Measurements from ENCODE around the gene OR2V2.

Gene OR2V2

DNA sequence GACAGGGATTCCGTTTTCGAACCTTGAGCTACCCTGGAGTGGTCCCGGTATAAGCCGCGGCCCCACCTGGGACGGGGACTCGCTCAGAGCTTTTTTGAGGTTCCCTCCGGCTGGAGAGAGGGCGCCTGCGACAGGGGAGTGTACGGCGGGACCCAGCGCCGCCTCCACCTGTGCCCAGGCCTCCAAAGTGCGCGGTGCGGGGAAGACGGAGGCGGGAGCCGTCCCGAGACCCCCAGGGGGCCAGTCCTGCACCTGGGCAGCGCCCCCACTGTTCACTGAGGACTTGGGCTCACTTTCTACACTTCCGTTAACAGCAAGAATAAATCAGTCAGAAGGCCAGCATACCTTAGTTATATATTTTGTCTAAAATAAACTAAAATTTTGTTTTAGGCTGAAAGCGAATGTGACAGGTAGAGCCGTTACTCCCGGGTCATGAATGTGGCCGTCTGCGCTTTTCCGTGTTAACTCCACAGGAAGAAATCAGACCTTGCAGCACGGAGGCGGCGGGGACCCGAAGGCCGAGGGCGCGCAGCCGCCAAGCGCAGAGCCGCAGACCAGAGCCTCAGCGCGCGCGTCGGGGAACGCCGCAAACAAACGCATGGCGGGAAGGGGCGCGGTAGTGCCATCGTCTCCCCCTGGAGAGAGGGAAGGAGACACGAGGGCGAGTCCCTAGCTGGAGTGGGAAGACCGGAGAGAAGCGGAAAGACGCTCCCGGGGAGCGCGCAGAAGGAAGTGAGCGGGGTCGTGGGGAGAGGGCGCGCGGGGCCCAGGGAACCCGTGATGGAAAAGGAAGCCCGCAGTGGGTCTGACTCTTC, 43.5 kb downstream of the OR2V2 start:
- DNase-seq (ENCODE audit: low spot score), result no peak

DNA sequence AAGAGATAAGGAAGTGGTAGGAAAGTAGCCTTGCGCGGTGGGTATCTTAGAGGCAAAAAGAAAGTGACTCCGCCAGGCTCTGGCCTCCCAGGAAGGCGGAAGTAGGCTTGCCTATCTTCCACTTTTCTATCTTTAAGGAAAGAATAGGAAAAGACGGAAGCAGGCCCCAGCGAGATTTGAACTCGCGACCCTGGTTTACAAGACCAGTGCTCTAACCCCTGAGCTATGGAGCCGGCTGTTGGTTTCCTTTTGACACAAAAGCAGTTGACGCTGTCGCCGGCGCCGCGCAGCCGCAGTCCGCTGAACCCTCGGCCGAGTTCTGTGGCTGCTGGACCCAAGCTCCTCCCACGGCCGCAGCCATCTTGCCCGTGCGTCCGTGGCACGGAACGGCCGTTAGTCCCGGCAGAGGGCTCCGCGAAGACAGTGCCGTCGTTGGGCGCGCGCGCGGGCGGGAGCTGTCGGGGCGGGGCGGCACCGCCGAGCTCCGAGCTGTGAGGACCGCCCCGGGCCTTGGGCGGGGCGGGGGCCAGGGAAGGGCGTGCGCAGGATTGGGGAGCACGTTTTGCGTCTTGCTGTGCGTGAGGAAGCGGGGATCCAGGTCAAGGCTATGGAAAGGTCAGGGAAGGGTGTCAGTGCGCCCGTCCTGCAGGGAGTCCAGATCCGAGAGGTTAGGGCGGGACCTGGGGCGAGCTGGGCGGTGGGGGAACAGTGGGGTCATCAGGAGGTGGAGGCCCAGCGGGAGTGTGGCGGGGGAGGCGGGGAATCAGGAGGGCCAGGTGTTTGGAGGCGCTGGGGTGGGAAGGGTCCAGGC, 44.3 kb downstream of the OR2V2 start:
- DNase-seq (ENCODE audit: low spot score), result peak; percentile 95

DNA sequence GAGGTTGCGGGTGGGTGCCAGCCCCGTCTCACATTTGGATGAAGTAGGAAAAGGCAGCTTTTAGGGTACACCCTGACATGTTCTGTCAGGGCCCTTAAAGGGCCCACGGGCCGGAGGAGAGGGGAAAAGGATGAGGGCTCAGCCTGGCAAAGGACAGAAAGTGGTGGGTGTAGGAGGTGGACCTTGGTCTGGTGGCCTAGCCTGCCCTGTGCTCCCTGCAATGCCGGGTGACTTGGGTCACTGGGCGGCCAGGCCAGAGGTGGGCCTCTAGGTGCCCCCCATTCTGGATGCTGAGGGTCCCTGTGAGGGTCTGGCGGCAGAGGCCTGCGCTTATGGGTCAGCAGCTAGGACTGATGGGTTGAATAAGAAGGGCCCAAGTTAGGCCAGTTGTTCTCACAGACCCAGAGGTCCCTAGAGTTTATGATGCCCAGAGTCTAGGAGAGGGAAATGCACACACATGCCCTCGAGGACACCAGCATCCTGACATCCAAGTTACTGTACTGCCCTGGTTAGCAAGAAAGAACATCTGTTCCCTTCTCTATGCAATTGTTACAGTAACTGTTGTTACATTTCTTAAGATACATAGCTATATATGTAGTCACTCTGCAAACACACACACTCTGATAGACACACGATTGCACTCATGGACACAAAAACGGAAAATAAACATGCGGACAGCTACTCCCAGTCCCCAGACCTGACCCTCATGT, 45.1 kb downstream of the OR2V2 start:
- no peak for DNase-seq (ENCODE audit: low spot score)

DNA sequence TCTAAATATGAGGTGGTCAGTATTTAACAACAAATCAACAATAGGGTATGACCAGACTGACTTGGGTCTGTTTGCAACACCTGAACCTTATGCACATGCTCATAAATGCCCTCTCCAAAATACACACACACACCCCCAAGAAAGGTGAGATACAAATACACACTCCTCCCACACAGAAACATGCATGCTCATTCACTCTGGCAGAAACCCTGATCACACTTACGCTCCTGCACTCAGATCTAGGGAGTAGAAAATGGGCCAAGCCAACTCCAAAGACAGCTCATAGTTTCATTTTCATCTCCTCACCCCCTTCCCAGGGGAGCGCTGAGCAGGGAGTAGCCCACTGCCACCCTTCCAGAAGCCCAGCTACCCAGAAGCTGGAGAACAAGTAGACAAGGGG, 46.3 kb downstream of the OR2V2 start:
- no peak for DNase-seq (ENCODE audit: low spot score)

DNA sequence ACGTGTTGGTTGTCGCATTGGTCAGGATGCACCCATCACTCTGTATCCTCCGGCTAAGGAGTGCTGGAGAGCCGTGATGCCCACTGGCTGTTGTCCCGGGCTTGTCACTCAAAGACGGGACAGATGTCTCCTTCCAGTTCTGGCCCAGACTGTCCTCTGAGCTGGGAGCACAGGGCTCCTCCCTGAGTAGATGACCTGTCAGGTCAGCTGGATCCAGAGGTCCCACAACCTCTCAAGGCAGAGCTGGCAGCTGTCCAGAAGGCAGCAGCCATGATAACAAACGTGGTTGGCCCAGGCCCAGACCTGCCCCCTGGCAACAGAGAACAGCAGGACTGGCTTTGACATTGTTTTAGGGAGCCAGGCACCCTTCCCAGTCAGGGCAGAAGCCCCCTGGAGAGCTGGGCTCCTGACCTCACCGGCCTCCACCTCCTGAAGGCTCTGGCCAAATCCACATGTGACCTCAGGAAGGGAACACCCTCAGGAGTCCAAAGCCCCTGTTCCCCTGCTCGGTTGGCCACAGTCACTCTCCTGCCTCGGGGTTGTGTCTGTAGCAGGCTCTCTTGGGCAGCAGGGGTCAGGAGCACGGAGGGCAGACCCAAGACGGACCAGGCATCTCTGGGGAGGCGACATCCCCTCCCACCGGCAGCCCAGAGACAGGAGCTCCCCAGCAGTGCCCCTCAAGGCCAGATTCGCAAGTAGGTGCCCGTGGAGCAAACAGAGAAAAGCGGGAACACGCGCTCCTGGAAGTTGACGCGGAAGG, 47.3 kb downstream of the OR2V2 start:
- no peak for DNase-seq (ENCODE audit: low spot score)

DNA sequence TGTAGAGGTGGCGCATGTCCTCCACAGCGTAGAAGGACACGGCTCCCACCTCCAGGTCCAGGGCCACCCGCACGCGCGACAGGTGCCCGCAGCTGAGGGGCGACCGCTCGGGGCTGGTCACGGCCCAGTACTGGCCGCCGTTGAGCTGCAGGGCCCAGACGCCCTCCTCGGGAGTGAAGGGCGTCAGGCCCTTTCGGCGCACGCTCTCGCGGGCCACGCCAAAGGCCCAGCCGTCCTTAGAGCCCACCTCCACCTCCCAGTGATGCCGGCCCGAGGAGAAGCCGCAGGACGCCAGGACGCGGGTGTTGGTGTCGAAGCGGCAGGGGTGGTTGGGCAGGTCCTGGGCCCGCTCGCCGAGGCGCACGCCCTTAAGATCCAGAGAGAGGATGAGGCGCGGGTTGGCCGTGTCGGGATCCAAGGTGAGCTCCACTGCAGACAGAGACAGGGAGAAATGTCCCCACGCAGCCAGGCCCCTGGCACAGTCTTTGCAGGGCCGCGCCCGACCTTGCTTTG, 47.9 kb downstream of the OR2V2 start:
- no peak for DNase-seq (ENCODE audit: low spot score)

DNA sequence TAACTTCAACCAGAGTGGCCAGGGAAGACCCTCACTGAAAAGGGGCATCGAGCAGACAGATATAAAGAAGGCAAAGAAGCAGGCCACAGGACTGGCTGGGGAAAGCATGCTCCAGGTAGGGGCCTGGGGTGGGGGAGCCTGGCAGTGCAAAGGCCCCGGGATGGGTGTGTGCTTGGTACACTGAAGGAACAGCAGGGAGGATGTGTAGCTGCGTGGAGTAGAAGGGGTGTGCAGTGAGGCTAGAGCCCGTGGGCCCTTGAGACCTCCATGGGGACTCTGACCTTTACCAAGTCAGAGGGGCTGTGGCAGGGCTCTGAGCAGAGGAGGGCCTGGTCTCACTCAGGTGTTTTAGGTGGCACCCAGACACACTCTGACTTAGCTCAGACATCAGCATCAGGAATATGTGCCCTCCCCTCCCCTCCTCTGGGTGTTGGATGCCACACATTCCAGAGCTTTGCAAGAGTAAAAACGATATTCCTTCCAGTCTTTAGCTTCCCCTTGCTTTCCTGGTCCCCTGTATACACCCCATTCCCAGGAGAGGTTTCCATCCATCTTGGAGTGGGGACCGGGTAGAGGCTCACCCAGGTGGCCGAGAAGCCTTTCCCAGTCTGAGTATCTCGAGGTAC, 50.1 kb downstream of the OR2V2 start:
- DNase-seq (ENCODE audit: low spot score), result no peak

DNA sequence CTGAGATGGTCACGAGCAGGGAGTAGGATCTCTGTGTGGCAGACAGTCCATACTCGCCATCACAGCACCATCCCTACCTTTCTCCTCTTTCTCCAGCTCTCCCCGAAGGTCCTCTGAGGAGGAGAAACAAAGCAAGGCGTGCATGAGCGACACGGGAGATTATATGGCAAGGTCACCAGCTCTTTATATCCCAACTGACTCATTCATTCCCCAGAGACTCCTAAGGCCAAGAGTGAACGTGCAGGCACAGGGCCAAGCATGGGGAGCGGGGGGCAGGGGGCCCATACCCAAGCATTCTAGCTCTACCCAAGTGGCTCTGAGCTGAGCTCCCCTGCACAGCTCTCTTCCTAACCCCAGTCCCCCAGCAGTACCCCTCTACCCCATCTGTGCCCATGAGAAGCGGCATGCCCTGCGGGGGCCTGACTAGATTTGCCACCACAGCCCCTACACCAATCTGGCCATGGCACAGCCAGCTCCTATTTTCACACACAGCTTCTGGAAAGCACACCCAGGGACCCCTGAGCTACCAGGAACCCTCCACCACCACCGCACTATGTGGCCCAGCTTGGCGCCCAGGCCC, 50.8 kb downstream of the OR2V2 start:
- DNase-seq (ENCODE audit: low spot score), result no peak

DNA sequence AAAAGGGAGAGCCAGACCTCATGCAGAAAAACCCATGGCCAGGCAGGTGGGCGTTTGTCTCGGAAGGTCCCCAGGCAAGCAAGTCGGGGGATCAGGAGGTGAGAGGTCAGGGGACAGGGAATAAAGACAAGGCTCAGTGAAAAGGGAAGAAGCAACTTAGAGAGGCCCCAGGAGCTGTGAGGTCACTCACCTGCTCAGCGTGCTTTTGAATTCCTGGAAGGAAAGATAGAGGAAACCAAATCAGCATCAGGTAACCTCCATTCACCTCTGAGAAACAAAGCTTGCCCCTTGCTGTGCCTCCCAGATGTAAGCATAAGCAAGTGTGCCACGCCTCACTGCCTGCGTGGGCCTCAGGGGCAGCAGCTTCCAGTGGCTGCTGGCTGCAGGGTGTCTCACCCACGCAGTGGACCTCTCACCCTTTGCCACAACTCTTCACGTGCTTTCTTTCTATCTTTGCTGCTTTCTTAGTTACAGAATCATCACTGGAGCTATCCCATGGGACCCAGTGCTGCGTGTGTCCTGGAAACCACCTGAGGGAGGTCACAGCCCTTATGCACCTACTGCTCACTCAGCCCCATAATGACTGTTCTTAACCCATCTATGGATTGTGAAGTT, 51.6 kb downstream of the OR2V2 start:
- DNase-seq (ENCODE audit: low spot score), result no peak

DNA sequence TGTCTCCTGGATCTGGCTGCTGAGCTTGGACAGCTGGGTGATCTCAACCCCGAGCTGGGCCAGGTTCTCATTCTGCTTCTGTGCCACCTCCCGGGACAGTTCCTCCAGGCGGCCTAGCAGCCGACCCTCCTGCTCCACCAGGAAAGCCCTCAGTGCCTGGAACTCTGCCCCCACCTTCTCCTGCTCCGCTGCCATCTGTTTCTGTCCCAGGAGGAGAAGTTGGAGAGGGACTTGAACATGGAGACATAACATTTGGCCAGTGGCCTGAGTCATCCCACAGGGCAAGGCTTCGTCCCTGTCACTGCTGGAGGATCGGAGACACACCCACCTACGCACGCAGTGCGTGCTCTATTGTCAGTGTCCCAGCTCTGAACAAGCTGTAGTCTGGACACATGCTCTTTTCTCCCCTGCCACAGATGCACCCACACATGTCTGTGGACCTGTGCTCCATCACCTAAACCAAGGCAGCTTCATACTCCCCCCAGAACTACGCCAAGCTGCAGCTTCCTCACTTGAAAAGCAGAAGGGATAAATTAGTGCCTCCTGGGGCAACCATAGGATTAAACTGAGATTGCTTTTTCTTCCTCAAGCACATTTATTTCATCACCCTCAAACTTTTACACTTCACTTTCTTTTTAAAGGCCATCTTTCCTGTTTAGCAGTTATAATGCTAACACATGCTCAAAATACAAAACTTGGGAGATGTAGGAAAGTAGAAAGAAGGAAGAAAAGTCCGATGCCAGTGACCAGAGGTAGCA, 52.7 kb downstream of the OR2V2 start:
- no peak for DNase-seq (ENCODE audit: low spot score)

DNA sequence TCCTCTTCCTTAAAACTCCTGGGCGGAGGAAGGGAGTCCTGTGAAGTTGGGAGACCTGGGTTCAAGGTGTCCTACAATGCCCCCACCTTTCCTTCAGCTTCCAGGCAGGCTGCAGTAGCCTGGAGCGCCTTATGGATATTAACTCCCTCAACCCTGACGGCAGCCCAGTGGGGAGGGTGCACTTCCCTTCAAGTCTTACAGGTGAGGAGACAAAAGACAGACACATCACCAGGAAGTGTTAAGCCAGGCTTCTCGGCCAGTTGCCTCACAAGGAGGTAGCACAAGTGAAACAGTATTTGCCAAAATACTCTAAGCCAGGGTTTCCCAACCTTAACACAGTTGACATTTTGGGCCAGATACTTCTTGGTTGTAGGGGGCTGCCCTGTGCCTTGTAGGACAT, 53.4 kb downstream of the OR2V2 start:
- DNase-seq (ENCODE audit: low spot score), result no peak

DNA sequence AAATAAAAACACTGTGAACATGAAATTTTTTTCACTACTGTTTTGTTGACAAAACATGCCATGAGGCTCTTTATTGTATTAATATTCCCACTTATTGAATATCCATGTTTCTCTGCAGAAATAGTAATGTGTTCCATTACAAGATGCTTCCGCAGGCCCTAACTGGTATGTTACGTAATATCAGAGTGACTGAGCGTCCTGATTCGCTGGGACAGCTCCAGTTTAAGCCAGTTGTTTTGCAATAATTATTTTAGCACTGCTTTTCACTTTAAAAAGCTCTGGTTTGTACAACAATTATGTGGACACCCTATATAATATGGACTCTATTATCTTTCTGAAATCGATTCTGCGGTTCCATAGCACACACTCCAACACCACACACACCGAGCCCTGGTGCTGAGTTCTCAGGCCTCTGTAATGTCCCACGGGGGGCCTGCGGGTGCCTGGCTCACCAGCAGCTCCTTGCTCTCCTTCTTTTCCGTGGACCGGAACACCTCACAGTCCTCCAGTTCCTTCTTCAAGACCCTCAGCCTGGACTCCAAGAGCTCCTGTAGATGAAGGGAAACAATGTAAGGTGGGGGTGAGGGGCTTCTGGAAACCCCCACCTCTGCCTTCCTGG, 55.8 kb downstream of the OR2V2 start:
- DNase-seq (ENCODE audit: low spot score), result peak; percentile 67

DNA sequence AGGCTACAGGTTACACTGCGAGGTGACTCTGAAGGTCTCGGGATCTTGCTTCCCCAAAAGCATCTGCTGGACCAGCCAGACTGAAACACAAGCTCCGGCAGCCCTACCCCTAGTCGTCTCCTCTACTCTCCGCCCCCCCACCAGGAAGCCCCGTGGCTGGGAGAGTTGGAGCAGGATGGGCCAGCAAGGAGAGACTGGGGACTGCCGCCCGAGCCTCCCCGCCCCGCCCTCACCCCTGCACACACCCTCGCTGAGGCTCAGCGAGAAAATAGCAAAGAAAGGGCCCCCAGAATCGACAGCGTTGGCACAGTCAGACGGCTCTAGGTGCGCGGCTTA, 56.4 kb downstream of the OR2V2 start:
- no peak for DNase-seq (ENCODE audit: low spot score)

DNA sequence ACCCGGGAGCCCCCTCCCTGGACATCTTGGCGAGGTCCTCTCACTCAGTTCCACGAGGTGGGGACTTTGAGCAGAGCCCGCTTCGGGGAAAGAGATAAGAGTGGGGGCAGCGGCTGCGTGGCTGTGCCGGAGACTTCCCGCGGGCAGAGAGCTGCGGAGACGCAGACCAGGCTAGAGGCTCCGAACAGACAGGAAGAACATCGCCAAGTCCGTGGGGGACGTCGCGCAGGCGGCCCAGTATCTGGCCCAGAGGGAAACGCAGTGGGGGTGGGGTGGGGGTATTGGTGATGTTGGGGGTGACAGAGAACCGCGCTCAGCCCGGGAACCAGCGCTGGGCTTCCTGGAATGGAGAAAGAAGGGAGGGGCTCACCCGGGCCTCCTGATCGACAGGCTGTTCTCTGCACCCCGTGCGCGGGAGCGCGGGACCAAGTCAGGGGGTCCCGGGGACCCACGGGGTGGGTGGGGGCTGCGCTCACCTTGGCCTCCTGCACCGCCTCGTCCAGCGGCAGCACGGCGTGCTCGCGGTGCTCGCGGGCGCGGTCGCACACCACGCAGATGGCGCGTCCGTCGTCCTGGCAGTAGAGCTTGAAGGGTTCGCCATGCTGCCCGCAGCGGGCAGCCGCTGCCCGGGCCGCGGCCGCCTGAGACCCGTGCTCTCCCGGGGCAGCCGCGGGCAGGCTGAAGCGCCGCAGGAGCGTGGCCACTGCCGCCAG, 56.9 kb downstream of the OR2V2 start:
- no peak for DNase-seq (ENCODE audit: low spot score)

DNA sequence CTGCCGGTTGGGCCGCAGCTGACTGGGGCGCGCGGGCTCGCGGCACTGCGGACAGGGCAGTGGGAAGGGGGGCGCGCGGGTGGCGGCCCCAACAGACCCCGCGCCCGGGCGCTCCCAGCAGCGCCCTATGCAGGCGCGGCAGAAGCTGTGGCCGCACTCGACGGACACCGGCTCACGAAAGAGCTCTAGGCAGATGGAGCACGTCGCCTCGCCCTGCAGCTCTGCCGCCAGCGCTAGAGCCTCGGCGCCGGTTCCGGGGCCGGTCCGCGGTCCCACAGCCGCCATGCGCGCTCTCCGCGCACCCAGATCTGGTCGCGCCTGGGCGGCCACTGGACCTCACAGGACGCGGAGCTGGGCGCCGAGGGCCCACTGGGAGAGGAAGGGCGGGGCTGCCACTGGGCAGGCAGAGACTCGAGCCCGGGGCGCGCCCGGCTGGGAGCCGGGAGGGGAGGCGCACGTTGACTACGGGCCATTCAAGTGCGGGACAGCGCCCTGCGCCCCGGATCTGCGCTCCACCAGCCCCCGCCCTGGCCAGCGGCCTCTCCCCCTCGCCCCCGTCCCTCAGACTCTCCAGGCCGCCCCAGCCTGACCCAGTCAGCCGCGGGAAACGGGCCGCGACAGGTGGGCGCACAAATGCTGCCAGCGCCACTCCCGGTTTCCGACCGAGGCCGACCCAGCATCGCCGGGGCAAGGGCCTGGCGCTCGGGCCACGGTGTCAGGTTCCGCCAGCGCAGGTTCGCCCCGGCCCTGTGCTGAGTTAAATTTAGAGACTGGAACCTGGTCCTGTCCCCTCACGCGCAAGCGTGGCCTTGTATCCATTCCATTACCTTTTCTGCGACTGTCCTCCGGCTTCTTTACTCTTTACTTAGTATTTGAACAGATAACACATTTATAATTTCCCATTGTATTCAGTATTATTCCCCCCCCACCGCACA, 57.7 kb downstream of the OR2V2 start, which contains the start of gene TRIM7:
TSS of gene TRIM7 (minus strand) at position 371 of the 935 bp plus-strand sequence. CDS start at position 285, 86 bp downstream.
- DNase-seq (ENCODE audit: low spot score), result peak; percentile 49

DNA sequence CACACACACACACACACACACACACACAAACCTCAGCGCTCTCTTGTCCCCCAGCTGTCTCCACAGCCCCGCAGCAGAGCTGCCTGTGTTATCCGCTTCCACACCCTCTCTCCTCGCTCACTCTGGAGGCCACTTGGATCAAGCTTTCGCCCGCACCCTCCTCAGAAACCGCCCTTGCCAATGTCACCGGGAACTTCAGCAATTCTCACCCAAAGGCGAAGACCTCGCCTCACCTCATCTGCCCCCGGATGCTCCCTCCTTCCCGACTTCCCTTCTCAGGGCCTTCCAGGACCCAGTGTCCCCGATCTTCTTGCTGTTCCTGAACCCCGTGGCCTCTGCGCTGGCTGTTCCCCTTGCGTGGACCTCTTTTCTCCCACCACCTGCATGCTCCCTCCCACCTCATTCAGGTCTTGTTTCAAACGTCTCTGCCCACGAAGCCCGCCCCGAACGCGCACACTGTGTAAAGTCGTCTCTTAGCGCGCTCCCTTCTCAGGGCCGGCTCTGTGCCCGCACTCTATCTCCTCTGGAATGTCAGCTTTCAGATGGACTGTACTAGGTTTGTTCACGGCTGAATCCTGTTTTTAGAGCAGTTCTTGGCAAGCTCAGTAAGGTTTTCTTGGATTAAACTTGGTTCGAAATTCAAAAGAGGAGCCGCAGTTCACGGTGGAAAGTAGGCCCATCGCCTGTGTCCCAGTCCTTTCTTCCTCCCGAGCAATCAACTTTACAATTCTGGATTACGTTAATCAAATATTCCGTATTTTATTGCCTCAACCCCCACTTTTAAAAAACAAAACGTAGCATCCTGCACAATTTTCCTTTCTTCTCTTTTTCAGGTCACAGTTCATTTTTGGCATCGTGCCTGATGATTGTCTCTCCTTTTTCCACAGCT, 58.6 kb downstream of the OR2V2 start:
- no peak for DNase-seq (ENCODE audit: low spot score)

All from AG20443 (cell line).